ENCODE measurements around the gene EHMT1. TPM values are rescaled to one million over a fixed set of nuclear protein-coding genes. Genes with fewer than 3 reads are reported as not detected.
"Not testable (repeated sequence)": the region's sequence is repeated elsewhere in the genome, so short reads cannot be mapped to it uniquely, and the experiment has no call there.

The EHMT1 gene
- total RNA-seq, 1 donor from 2014 or later: 163 TPM

- H3K9me3 Mint-ChIP-seq: no peaks in the 10 kb centered on the region
- peaks cover 3% of the 10 kb centered on the region for H3K36me3 Mint-ChIP-seq (ENCODE audit: low read depth)
- peak overlapping the region; percentile 78 for H3K4me3 Mint-ChIP-seq
- H3K4me1 Mint-ChIP-seq: peaks cover 21% of the 10 kb centered on the region
- no peaks in the 10 kb centered on the region for H3K27me3 Mint-ChIP-seq (ENCODE audit: low read depth)
- no peak for DNase-seq (ENCODE audit: low read depth, low spot score)
- H3K27ac Mint-ChIP-seq (ENCODE audit: unreplicated experiment): no peak overlapping the region
- no peak for TF ChIP-seq CTCF (conservative IDR thresholded peaks at IDR 0.05)
These were observed 26.0 kb upstream of the EHMT1 start for GRCh38 chr9:137592767-137593166.

- no peak for TF ChIP-seq CTCF (conservative IDR thresholded peaks at IDR 0.05)
- Mint-ChIP-seq H3K36me3 (ENCODE audit: low read depth) (no peaks in the 10 kb centered on the region), H3K4me3 (peak overlapping the region; percentile 78), H3K27ac (ENCODE audit: unreplicated experiment) (no peak overlapping the region), H3K4me1 (peaks cover 17% of the 10 kb centered on the region), H3K9me3 (no peaks in the 10 kb centered on the region), H3K27me3 (ENCODE audit: low read depth) (peaks cover under 1% of the 10 kb centered on the region)
- DNase-seq (ENCODE audit: low read depth, low spot score): no peak
These were observed 25.6 kb upstream of the EHMT1 start for GRCh38 chr9:137593176-137593575.

GRCh38 chr9:137596577-137596976 lies 22.2 kb upstream of the EHMT1 start:
- not testable (repeated sequence) for H3K36me3 Mint-ChIP-seq (ENCODE audit: low read depth); H3K4me1 Mint-ChIP-seq; H3K27ac Mint-ChIP-seq (ENCODE audit: unreplicated experiment); H3K4me3 Mint-ChIP-seq; H3K9me3 Mint-ChIP-seq; H3K27me3 Mint-ChIP-seq (ENCODE audit: low read depth); DNase-seq (ENCODE audit: low read depth, low spot score)

GRCh38 chr9:137598943-137599342 lies 19.9 kb upstream of the EHMT1 start:
- no peaks in the 10 kb centered on the region for H3K9me3 Mint-ChIP-seq
- no peaks in the 10 kb centered on the region for H3K36me3 Mint-ChIP-seq (ENCODE audit: low read depth)
- no peak for DNase-seq (ENCODE audit: low read depth, low spot score)
- no peak overlapping the region for H3K27ac Mint-ChIP-seq (ENCODE audit: unreplicated experiment)
- TF ChIP-seq CTCF (conservative IDR thresholded peaks at IDR 0.05): no peak
- H3K4me1 Mint-ChIP-seq: peaks cover 8% of the 10 kb centered on the region
- peaks cover 21% of the 10 kb centered on the region for H3K27me3 Mint-ChIP-seq (ENCODE audit: low read depth)
- no peak overlapping the region for H3K4me3 Mint-ChIP-seq

GRCh38 chr9:137602661-137603060 lies 16.1 kb upstream of the EHMT1 start:
- Mint-ChIP-seq H3K9me3 (no peaks in the 10 kb centered on the region), H3K4me3 (peak overlapping the region; percentile 78), H3K27me3 (ENCODE audit: low read depth) (peaks cover 33% of the 10 kb centered on the region), H3K4me1 (peaks cover 18% of the 10 kb centered on the region), H3K36me3 (ENCODE audit: low read depth) (no peaks in the 10 kb centered on the region), H3K27ac (ENCODE audit: unreplicated experiment) (no peak overlapping the region)
- TF ChIP-seq CTCF (conservative IDR thresholded peaks at IDR 0.05): no peak
- no peak for DNase-seq (ENCODE audit: low read depth, low spot score)

- TF ChIP-seq CTCF (conservative IDR thresholded peaks at IDR 0.05): no peak
- Mint-ChIP-seq H3K9me3 (no peaks in the 10 kb centered on the region), H3K4me3 (peak overlapping the region; percentile 66)
These were observed 14.9 kb upstream of the EHMT1 start for GRCh38 chr9:137603879-137604278.

More at GRCh38 chr9:137603879-137604278, 14.9 kb upstream of the EHMT1 start:
- no peak for DNase-seq (ENCODE audit: low read depth, low spot score)
- peaks cover 18% of the 10 kb centered on the region for H3K4me1 Mint-ChIP-seq
- H3K27ac Mint-ChIP-seq (ENCODE audit: unreplicated experiment): no peak overlapping the region
- peaks cover 29% of the 10 kb centered on the region for H3K27me3 Mint-ChIP-seq (ENCODE audit: low read depth)
- H3K36me3 Mint-ChIP-seq (ENCODE audit: low read depth): no peaks in the 10 kb centered on the region

Data from neural crest cell (in vitro differentiated cells).